Transverse colon (tissue), 4 donors: ENCODE measurements around the gene ADCY1. TPM values are rescaled to one million over a fixed set of nuclear protein-coding genes. Genes with fewer than 3 reads are reported as not detected.

Experiments used
- DNase-seq: peaks from one replicate; pipeline ENCODE4 v3.0.0-alpha.2; 2019
- H3K27ac ChIP-seq, 4 donors: fragments of 200-600 bp; sonication (generic); 2 replicates each; pipeline ENCODE4 v1.5.1; 2016 to 2018; ENCODE audit warnings: inconsistent platforms in 4 of 4
- H3K27me3 ChIP-seq: fragments of 200-600 bp; sonication (generic); 2 replicates; pipeline ENCODE4 v1.5.1; 2017; ENCODE audit warnings: inconsistent platforms
- H3K36me3 ChIP-seq, 4 donors: fragments of 200-600 bp; sonication (generic); 2 replicates each; pipeline ENCODE4 v1.5.1; 2017 to 2019; ENCODE audit warnings: inconsistent platforms in 4 of 4
- H3K4me1 ChIP-seq, 4 donors: fragments of 200-600 bp; sonication (generic); 2 replicates each; pipeline ENCODE4 v1.5.1; 2017 to 2020; ENCODE audit warnings: inconsistent platforms in 4 of 4
- H3K4me3 ChIP-seq, 4 donors: fragments of 200-600 bp; sonication (generic); 1 replicate in 1 of 4; 2 replicates in 3 of 4; pipeline versions ENCODE4 v1.5.1 to v1.6.1; 2017 to 2019; ENCODE audit warnings: inconsistent platforms in 4 of 4
- H3K9me3 ChIP-seq, 2 donors: fragments of 200-600 bp; sonication (generic); 2 replicates each; pipeline ENCODE4 v1.5.1; 2017 to 2019; ENCODE audit warnings: inconsistent platforms in 2 of 2
- CTCF ChIP-seq, 5 experiments: fragments of 200-600 bp in 3 of 5; fragments of 450-650 bp in 2 of 5; sonication (generic) in 3 of 5; IDR thresholded peaks; 1 replicate in 2 of 5; 2 replicates in 3 of 5; pipeline ENCODE4 v1.5.1; 2016 to 2017; ENCODE audit warnings: antibody characterized with exemption in 5 of 5, inconsistent platforms in 3 of 5, mild to moderate bottlenecking in 2 of 5, moderate library complexity in 1 of 5
- EP300 ChIP-seq: sonication (generic); formaldehyde crosslinking; IDR thresholded peaks from one replicate; pipeline ENCODE4 v1.6.1; 2017; ENCODE audit warnings: antibody characterized with exemption, low read depth
- POLR2A ChIP-seq: fragments of 450-650 bp; IDR thresholded peaks from one replicate; pipeline ENCODE4 v1.6.1; 2016; ENCODE audit warnings: antibody characterized with exemption, mild to moderate bottlenecking, moderate library complexity
- POLR2AphosphoS5 ChIP-seq, 3 donors: sonication (generic); formaldehyde crosslinking; IDR thresholded peaks; one replicate each; pipeline ENCODE4 v1.6.1; 2016; ENCODE audit warnings: antibody characterized with exemption in 3 of 3
- WGBS, 2 donors: methylation state at CpG; one replicate each; pipeline ENCODE4 v1.1.5; 2018; ENCODE audit warnings: low coverage in 1 of 2; 5-methylcytosine and 5-hydroxymethylcytosine counted together
- in situ Hi-C, 4 donors: fragments of 200-750 bp; cut with MboI; loops; one replicate each; pipeline versions ENCODE4 v1.15.0 to v1.15.1; 2017; ENCODE audit warnings: low sequenced_read_pairs in 3 of 4, low pct_ligation_motif_present in 1 of 4, low pct_unique_long_range_greater_than_20kb in 1 of 4
- intact Hi-C: fragments of 100-400 bp; cut with DNase I; formaldehyde crosslinking; loops from one replicate; pipeline ENCODE4 v1.15.1; 2023; ENCODE audit warnings: low total_unique reads
- total RNA-seq, 4 donors: library from RNA; depleted of rRNA; stranded (reverse); fragments of >200 nt; gene quantifications; one replicate each; pipeline ENCODE4 v1.1.0, GENCODE V29; 2016

The ADCY1 gene
- total RNA-seq, 4 donors from 2014 or later: 0.16 to 0.41 TPM; not detected in 2

GRCh38 chr7:45575501-45576248 lies 1.5 kb downstream of the ADCY1 start:
- TF ChIP-seq POLR2AphosphoS5 (IDR thresholded peaks at IDR 0.05): no peak
- WGBS, 2 donors: 12% methylated on average over 26 of the region's 36 CpGs; no CpG with 5 or more reads in 1 of the 2 donors
- no peak for DNase-seq
- H3K27me3 ChIP-seq: peaks cover 58% of the 10 kb centered on the region
- H3K27ac ChIP-seq: no peak overlapping the region
- H3K9me3 ChIP-seq: no peaks in the 10 kb centered on the region
- in situ Hi-C loops (no loop called here), intact Hi-C loops (no loop called here)
- peaks cover 0 to 11% (median 10%) of the 10 kb centered on the region in 4 donors for H3K4me1 ChIP-seq
- no peaks in the 10 kb centered on the region for H3K36me3 ChIP-seq
- H3K4me3 ChIP-seq: peak overlapping the region in 1 of 4 donors; percentile 57

DNA sequence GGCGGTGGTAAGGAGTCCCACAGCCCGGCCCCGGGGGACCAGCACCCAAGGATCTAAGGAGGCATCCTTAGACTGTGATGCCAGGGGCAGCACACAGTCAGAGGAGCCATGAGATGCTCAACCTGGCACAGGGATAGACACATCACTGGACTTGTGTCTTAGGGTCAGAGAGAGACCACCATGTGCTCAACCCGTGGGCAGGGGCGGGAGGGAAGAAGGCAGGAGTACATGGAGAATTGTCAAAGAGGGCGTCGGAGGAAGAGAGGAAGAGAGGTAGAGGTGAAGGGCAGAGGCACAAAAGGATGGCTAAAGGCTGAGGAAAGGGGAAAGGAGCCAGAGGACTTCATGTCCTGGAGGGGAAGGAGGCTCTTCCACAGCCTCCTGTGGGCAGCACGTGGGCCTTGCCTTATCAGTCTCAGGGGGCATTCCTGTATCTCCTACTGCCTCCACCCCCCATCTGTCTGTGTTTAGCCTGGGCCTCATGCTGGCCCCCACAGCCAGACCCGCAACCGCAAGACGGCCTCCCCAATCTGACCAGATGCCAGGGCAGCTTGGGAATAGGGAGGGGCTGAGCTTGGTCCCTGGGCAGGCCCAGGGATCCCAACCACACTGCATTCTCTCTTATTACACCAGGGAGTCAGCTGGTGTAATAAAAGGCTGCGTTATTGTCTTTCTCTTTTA lies 2.2 kb downstream of the ADCY1 start:
- intact Hi-C loops: no loop called here
- H3K27ac ChIP-seq: no peak overlapping the region
- no peaks in the 10 kb centered on the region for H3K9me3 ChIP-seq
- peaks cover 0 to 11% (median 10%) of the 10 kb centered on the region in 4 donors for H3K4me1 ChIP-seq
- DNase-seq: no peak
- TF ChIP-seq POLR2AphosphoS5 (IDR thresholded peaks at IDR 0.05) (no peak), EP300 (no peak), CTCF (IDR thresholded peaks at IDR 0.05) (no peak), POLR2A (no peak)
- H3K4me3 ChIP-seq: no peak overlapping the region
- 56 to 63% methylated on average over 8 to 12 of the region's 12 CpGs for WGBS, 2 donors
- no peaks in the 10 kb centered on the region for H3K36me3 ChIP-seq
- in situ Hi-C loops: no loop called here
- peaks cover 58% of the 10 kb centered on the region for H3K27me3 ChIP-seq

GRCh38 chr7:45578022-45578421 lies 3.9 kb downstream of the ADCY1 start:
- Histone ChIP-seq H3K4me3 (no peak overlapping the region), H3K27me3 (peaks cover 47% of the 10 kb centered on the region), H3K9me3 (no peaks in the 10 kb centered on the region), H3K36me3 (no peaks in the 10 kb centered on the region), H3K4me1 (peaks cover 0 to 11% (median 10%) of the 10 kb centered on the region in 4 donors), H3K27ac (no peak overlapping the region)
- WGBS, 2 donors: 82% methylated on average over 3 of the region's 3 CpGs; no CpG with 5 or more reads in 1 of the 2 donors
- DNase-seq: no peak
- intact Hi-C loops: no loop called here
- TF ChIP-seq POLR2A (no peak), CTCF (IDR thresholded peaks at IDR 0.05) (no peak), EP300 (no peak), POLR2AphosphoS5 (IDR thresholded peaks at IDR 0.05) (no peak)
- in situ Hi-C loops: no loop called here

GRCh38 chr7:45578467-45578866 lies 4.3 kb downstream of the ADCY1 start:
- 92 to 100% methylated on average over 1 of the region's 1 CpG for WGBS, 2 donors
- in situ Hi-C loops (no loop called here), intact Hi-C loops (no loop called here)
- TF ChIP-seq POLR2A: no peak
- no peak for TF ChIP-seq POLR2AphosphoS5 (IDR thresholded peaks at IDR 0.05)
- no peak for TF ChIP-seq EP300
- no peak for TF ChIP-seq CTCF (IDR thresholded peaks at IDR 0.05)
- H3K27me3 ChIP-seq: peaks cover 42% of the 10 kb centered on the region
- no peak for DNase-seq
- H3K4me1 ChIP-seq: peaks cover 0 to 11% (median 10%) of the 10 kb centered on the region in 4 donors
- H3K4me3 ChIP-seq: no peak overlapping the region
- no peaks in the 10 kb centered on the region for H3K9me3 ChIP-seq
- H3K27ac ChIP-seq: no peak overlapping the region
- H3K36me3 ChIP-seq: no peaks in the 10 kb centered on the region
